ENCODE data around the gene IL6R.
"Not testable (repeated sequence)": the region's sequence is repeated elsewhere in the genome, so short reads cannot be mapped to it uniquely, and the experiment has no call there.

Gene IL6R

GRCh38 chr1:154485106-154485505 lies 80.0 kb downstream of the IL6R start:
- no peak for DNase-seq

- DNase-seq: no peak
Measured at GRCh38 chr1:154485910-154486496, 80.9 kb downstream of the IL6R start.

- not testable (repeated sequence) for DNase-seq
Measured at GRCh38 chr1:154486756-154487155, 81.6 kb downstream of the IL6R start.

- no peak for DNase-seq
Measured at GRCh38 chr1:154488922-154489321, 83.8 kb downstream of the IL6R start.

GRCh38 chr1:154489695-154490274 lies 84.6 kb downstream of the IL6R start:
- DNase-seq: no peak

- DNase-seq: no peak
Measured at GRCh38 chr1:154490317-154490716, 85.2 kb downstream of the IL6R start.

- DNase-seq: no peak
Measured at GRCh38 chr1:154492115-154492514, 87.0 kb downstream of the IL6R start.

GRCh38 chr1:154493276-154493675 lies 88.1 kb downstream of the IL6R start:
- DNase-seq: no peak

- DNase-seq: no peak
Measured at GRCh38 chr1:154495496-154496273, 90.5 kb downstream of the IL6R start.

GRCh38 chr1:154496383-154496782 lies 91.2 kb downstream of the IL6R start:
- DNase-seq: no peak

GRCh38 chr1:154497026-154497806 lies 92.1 kb downstream of the IL6R start:
- DNase-seq: no peak

- no peak for DNase-seq
Measured at GRCh38 chr1:154499446-154499845, 94.3 kb downstream of the IL6R start.

- no peak for DNase-seq
Measured at GRCh38 chr1:154500533-154500932, 95.4 kb downstream of the IL6R start.

- no peak for DNase-seq
Measured at GRCh38 chr1:154501423-154502065, 96.4 kb downstream of the IL6R start.

GRCh38 chr1:154502066-154502743 lies 97.1 kb downstream of the IL6R start, which contains the start of the genes SHE and TDRD10:
SHE (minus strand) TSS chr1:154502412; CDS start chr1:154502026, 386 bp downstream.
TDRD10 (plus strand) TSS chr1:154502219; CDS start chr1:154506904, 4,685 bp downstream.
- no peak for DNase-seq

GRCh38 chr1:154502744-154503115 lies 97.6 kb downstream of the IL6R start:
- DNase-seq: no peak

GRCh38 chr1:154503898-154504297 lies 98.8 kb downstream of the IL6R start:
- DNase-seq: no peak

GRCh38 chr1:154512760-154513159 lies 107.6 kb downstream of the IL6R start:
- DNase-seq: no peak

GRCh38 chr1:154514066-154514553 lies 109.0 kb downstream of the IL6R start:
- no peak for DNase-seq

GRCh38 chr1:154517661-154518060 lies 112.5 kb downstream of the IL6R start:
- no peak for DNase-seq
